HepG2 (cell line): Measurements from ENCODE around the gene MCM3. TPM values are rescaled to one million over a fixed set of nuclear protein-coding genes. Genes with fewer than 3 reads are reported as not detected.

Experiments
- ATAC-seq: fragments of 200-7000 bp; cut with Tn5 transposase; 3 replicates; pipeline ENCODE4 v1.9.1; 2020; ENCODE audit warnings: mild to moderate bottlenecking, moderate library complexity
- BruUV-seq: library from RNA; stranded (reverse); fragments of 400-500 nt; replicated peaks from 2 replicates; lab custom pipeline; 2021; lab: Mats Ljungman, UMichigan
- CTCF ChIA-PET: fragments of 300-600 bp; formaldehyde crosslinking; extraction: SDS; loops from one replicate; lab custom pipeline; 2021; ENCODE audit warnings: low total read pairs, inconsistent platforms, low intra/inter-chr PET ratio; lab: Yijun Ruan, JAX
- POLR2A ChIA-PET: fragments of 350-600 bp; sonication (Branson Sonifier 250); formaldehyde crosslinking; loops from one replicate; lab custom pipeline; 2020; ENCODE audit warnings: antibody characterized with exemption, inconsistent platforms; lab: Yijun Ruan, JAX
- DNase-seq: peaks from one replicate; pipeline ENCODE4 v3.0.0-alpha.2; 2015; ENCODE audit warnings: low spot score
- FAIRE-seq: peaks from 3 replicates; lab custom pipeline; 2011; peaks lifted over from hg19 to GRCh38; lab: Jason Lieb, UNC
- H2AFZ ChIP-seq: one replicate; pipeline ENCODE4 v1.6.1; 2011; ENCODE audit warnings: low read length, inconsistent platforms
- H3K27ac ChIP-seq: fragments of 300-600 bp; 3 replicates; pipeline ENCODE4 v1.8.0; 2011; ENCODE audit warnings: mixed run types, mild to moderate bottlenecking, mixed read lengths, low read length, inconsistent platforms; ENCODE audit not compliant: insufficient read depth; ENCODE audit errors: extremely low read length
- H3K27me3 ChIP-seq, 2 experiments: fragments of 200-600 bp in 1 of 2; 2 replicates in 1 of 2; 3 replicates in 1 of 2; pipeline versions ENCODE4 v1.6.0 to v1.8.0; 2011; ENCODE audit warnings: low read length in 2 of 2, mild to moderate bottlenecking in 2 of 2, moderate library complexity in 2 of 2, inconsistent platforms in 1 of 2; ENCODE audit not compliant: insufficient read depth in 2 of 2, control insufficient read depth in 1 of 2
- H3K36me3 ChIP-seq, 2 experiments: fragments of 200-600 bp in 1 of 2; replicated peaks in 1 of 2; 2 replicates in 1 of 2; 3 replicates in 1 of 2; pipeline versions ENCODE4 v1.5.1 to v1.8.0; 2011; ENCODE audit warnings: low read length in 2 of 2, inconsistent platforms in 1 of 2; ENCODE audit not compliant: insufficient read depth in 2 of 2, control insufficient read depth in 1 of 2
- H3K4me1 ChIP-seq: 2 replicates; pipeline ENCODE4 v1.5.1; 2012; ENCODE audit warnings: low read length, inconsistent platforms; ENCODE audit not compliant: insufficient read depth
- H3K4me2 ChIP-seq: 2 replicates; pipeline ENCODE4 v1.6.0; 2011; ENCODE audit warnings: low read depth, low read length, inconsistent platforms
- H3K4me3 ChIP-seq, 3 experiments: fragments of 200-600 bp in 1 of 3; sonication (generic), shearing (Covaris generic) in 1 of 3; replicated peaks in 1 of 3; 2 replicates each; pipeline ENCODE4 v1.5.1; 2011 to 2016; ENCODE audit warnings: low read length in 3 of 3, inconsistent platforms in 2 of 3, low read depth in 2 of 3, mild to moderate bottlenecking in 2 of 3, control low read depth in 1 of 3, mixed read lengths in 1 of 3; ENCODE audit not compliant: insufficient read depth in 1 of 3
- H3K79me2 ChIP-seq: one replicate; pipeline ENCODE4 v1.6.1; 2011; ENCODE audit warnings: low read length, inconsistent platforms; ENCODE audit not compliant: insufficient read depth
- H3K9ac ChIP-seq: 2 replicates; pipeline ENCODE4 v1.6.0; 2011; ENCODE audit warnings: mild to moderate bottlenecking, low read depth, low read length, inconsistent platforms; ENCODE audit not compliant: insufficient read depth
- H3K9me3 ChIP-seq: 2 replicates; pipeline ENCODE4 v1.5.1; 2012; ENCODE audit warnings: mild to moderate bottlenecking, low read length
- H4K20me1 ChIP-seq: 2 replicates; pipeline ENCODE4 v1.6.0; 2011; ENCODE audit warnings: inconsistent platforms, mild to moderate bottlenecking, low read length, moderate library complexity; ENCODE audit not compliant: insufficient read depth
- CAMTA2 ChIP-seq: sonication (generic); formaldehyde crosslinking; IDR thresholded peaks from 2 replicates; pipeline ENCODE4 v1.4.0; 2020; ENCODE audit warnings: mild to moderate bottlenecking, missing genetic modification reagents, borderline replicate concordance
- CBFB ChIP-seq: sonication (generic); formaldehyde crosslinking; IDR thresholded peaks from 2 replicates; pipeline ENCODE4 v1.4.0; 2020; ENCODE audit warnings: missing genetic modification reagents
- KLF15 ChIP-seq: sonication (generic); formaldehyde crosslinking; IDR thresholded peaks from 2 replicates; pipeline ENCODE4 v1.8.1; 2023; ENCODE audit warnings: borderline replicate concordance, mild to moderate bottlenecking, inconsistent platforms, missing genetic modification reagents, mixed read lengths
- LCORL ChIP-seq, 2 experiments: fragments of 450-650 bp in 1 of 2; sonication (generic) in 1 of 2; formaldehyde crosslinking in 1 of 2; IDR thresholded peaks; 2 replicates each; pipeline versions ENCODE4 v1.5.0 to v1.6.1; 2017 to 2020; ENCODE audit warnings: antibody characterized with exemption in 1 of 2, missing genetic modification reagents in 1 of 2
- MXD4 ChIP-seq: IDR thresholded peaks from 2 replicates; pipeline ENCODE4 v1.6.1; 2016; ENCODE audit warnings: mild to moderate bottlenecking, missing biosample characterization, missing genetic modification reagents
- NFE2L1 ChIP-seq: sonication (generic); formaldehyde crosslinking; IDR thresholded peaks from 2 replicates; pipeline ENCODE4 v1.4.0; 2020; ENCODE audit warnings: missing genetic modification reagents, mild to moderate bottlenecking, borderline replicate concordance
- NR2F2 ChIP-seq: IDR thresholded peaks from 2 replicates; pipeline ENCODE4 v1.6.1; 2012; ENCODE audit warnings: low read depth, inconsistent platforms, borderline replicate concordance
- RBAK ChIP-seq: sonication (generic); formaldehyde crosslinking; IDR thresholded peaks from 2 replicates; pipeline ENCODE4 v1.5.1; 2020; ENCODE audit warnings: mild to moderate bottlenecking, missing genetic modification reagents
- TEAD3 ChIP-seq: optimal IDR thresholded peaks from 2 replicates; pipeline ENCODE3; 2016; ENCODE audit warnings: borderline replicate concordance
- ZNF205 ChIP-seq: IDR thresholded peaks from 2 replicates; pipeline ENCODE4 v1.6.1; 2018; ENCODE audit warnings: missing biosample characterization, missing genetic modification reagents
- ZNF564 ChIP-seq: sonication (generic); formaldehyde crosslinking; IDR thresholded peaks from 2 replicates; pipeline ENCODE4 v1.8.1; 2023; ENCODE audit warnings: mild to moderate bottlenecking, missing genetic modification reagents
- ZZZ3 ChIP-seq: sonication (generic); formaldehyde crosslinking; IDR thresholded peaks from 2 replicates; pipeline ENCODE4 v1.4.0; 2020; ENCODE audit warnings: missing genetic modification reagents, mild to moderate bottlenecking, borderline replicate concordance
- in situ Hi-C: cut with HindIII; loops from 2 replicates; pipeline ENCODE4 v1.10.0; 2017; ENCODE audit warnings: low pct_unique_long_range_greater_than_20kb; ENCODE audit not compliant: extremely low pct_ligation_motif_present
- intact Hi-C: fragments of 100-400 bp; cut with micrococcal nuclease; formaldehyde crosslinking; loops from one replicate; pipeline ENCODE4 v1.10.0; 2022; ENCODE audit not compliant: unreplicated experiment
- polyA plus RNA-seq, 8 experiments: library from polyadenylated mRNA; depleted of rRNA in 3 of 8; stranded (reverse) in 7 of 8; unstranded in 1 of 8; fragments of >200 nt; fragmentation: Illumina TruSeq in 4 of 8; extraction: Trizol in 4 of 8; gene quantifications; 2 replicates each; pipeline versions ENCODE4 v1.2.1 to v1.2.3, GENCODE V29; 2011 to 2016; ENCODE audit warnings: low read depth in 4 of 8, missing spikeins in 1 of 8, mixed read lengths in 1 of 8; ENCODE audit not compliant: insufficient read depth in 1 of 8
- total RNA-seq, 5 experiments: library from RNA; depleted of rRNA; stranded (reverse); fragments of >200 nt; fragmentation: Illumina TruSeq; extraction: Trizol; gene quantifications; 2 replicates each; pipeline ENCODE4 v1.2.3, GENCODE V29; 2016; ENCODE audit warnings: low read depth in 1 of 5
- TF ChIP-seq, protein P1 (sequence below): IDR thresholded peaks from 2 replicates; pipeline ENCODE4 v1.4.0; 2020; ENCODE audit warnings: mild to moderate bottlenecking, missing genetic modification reagents
- TF ChIP-seq, protein P2 (sequence below): sonication (generic); formaldehyde crosslinking; IDR thresholded peaks from 2 replicates; pipeline ENCODE4 v1.8.0; 2022; ENCODE audit warnings: missing genetic modification reagents, low read depth, mild to moderate bottlenecking, borderline replicate concordance
- TF ChIP-seq, protein P3 (sequence below): sonication (generic); formaldehyde crosslinking; IDR thresholded peaks from 2 replicates; pipeline ENCODE4 v1.5.1; 2020; ENCODE audit warnings: mild to moderate bottlenecking, moderate library complexity, missing genetic modification reagents
- TF ChIP-seq, protein P4 (sequence below): sonication (generic); formaldehyde crosslinking; IDR thresholded peaks from 2 replicates; pipeline ENCODE4 v1.4.0; 2020; ENCODE audit warnings: mild to moderate bottlenecking, missing genetic modification reagents
- TF ChIP-seq, protein P5 (sequence below): conservative IDR thresholded peaks from 2 replicates; pipeline ENCODE4 v1.6.1; 2018; ENCODE audit warnings: missing genetic modification reagents

MCM3 gene
- total and polyA plus RNA-seq, 2 of the 13 experiments (the other 11 are each of a cell fraction or from before 2014, with no cell fraction given) = 164 to 288 TPM

DNA sequence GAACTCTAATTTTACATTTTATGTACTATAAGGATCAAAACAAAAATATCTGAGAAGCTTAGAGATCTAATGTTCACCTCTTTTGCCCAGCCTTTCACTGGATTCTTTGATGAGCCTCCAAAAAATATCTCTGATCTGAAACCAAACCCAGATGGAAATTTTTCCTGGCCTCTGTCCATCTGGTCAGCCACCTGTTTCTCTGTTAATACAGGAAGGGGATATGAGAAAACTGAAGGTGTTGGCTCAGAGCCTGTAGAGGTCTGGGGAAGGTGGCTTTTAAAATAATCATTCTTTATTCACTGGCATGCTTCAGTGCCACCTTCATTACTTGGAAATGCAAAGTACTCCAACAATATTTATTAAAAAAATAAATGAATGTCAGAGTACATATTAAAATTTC is 8.5 kb upstream of the MCM3 start:
- no peak overlapping the region for H2AFZ ChIP-seq
- no TSS peak for BruUV-seq
- no peak for ATAC-seq
- ChIA-PET CTCF (no interaction called here), POLR2A (interaction anchor here (0.6 to 1.5 kb wide), 3 partner anchors 8 to 33 kb away, joined by 3 to 4 read pairs (median 3); partner anchors contain the start of gene MCM3)
- H3K9me3 ChIP-seq = peaks cover 9% of the 10 kb centered on the region
- no peak overlapping the region for H3K27ac ChIP-seq
- no peak overlapping the region for H3K4me3 ChIP-seq
- no peaks in the 10 kb centered on the region for H3K27me3 ChIP-seq
- in situ Hi-C loops (no loop called here), intact Hi-C loops (no loop called here)
- no peak for FAIRE-seq
- DNase-seq = no peak
- no peak overlapping the region for H3K9ac ChIP-seq
- H3K79me2 ChIP-seq = no peaks in the 10 kb centered on the region
- H3K36me3 ChIP-seq = no peaks in the 10 kb centered on the region
- H3K4me2 ChIP-seq = no peak overlapping the region
- H4K20me1 ChIP-seq = no peaks in the 10 kb centered on the region
- 0 out of 2 replicates have a peak, but pooled peaks cover 4% of the 10 kb centered on the region for H3K4me1 ChIP-seq
- TF ChIP-seq TEAD3 = no peak
- no peak for TF ChIP-seq ZNF564
- TF ChIP-seq MXD4 = no peak
- no peak for TF ChIP-seq ZNF205 (CRISPR knock-in tag)
- TF ChIP-seq, protein P1, sequence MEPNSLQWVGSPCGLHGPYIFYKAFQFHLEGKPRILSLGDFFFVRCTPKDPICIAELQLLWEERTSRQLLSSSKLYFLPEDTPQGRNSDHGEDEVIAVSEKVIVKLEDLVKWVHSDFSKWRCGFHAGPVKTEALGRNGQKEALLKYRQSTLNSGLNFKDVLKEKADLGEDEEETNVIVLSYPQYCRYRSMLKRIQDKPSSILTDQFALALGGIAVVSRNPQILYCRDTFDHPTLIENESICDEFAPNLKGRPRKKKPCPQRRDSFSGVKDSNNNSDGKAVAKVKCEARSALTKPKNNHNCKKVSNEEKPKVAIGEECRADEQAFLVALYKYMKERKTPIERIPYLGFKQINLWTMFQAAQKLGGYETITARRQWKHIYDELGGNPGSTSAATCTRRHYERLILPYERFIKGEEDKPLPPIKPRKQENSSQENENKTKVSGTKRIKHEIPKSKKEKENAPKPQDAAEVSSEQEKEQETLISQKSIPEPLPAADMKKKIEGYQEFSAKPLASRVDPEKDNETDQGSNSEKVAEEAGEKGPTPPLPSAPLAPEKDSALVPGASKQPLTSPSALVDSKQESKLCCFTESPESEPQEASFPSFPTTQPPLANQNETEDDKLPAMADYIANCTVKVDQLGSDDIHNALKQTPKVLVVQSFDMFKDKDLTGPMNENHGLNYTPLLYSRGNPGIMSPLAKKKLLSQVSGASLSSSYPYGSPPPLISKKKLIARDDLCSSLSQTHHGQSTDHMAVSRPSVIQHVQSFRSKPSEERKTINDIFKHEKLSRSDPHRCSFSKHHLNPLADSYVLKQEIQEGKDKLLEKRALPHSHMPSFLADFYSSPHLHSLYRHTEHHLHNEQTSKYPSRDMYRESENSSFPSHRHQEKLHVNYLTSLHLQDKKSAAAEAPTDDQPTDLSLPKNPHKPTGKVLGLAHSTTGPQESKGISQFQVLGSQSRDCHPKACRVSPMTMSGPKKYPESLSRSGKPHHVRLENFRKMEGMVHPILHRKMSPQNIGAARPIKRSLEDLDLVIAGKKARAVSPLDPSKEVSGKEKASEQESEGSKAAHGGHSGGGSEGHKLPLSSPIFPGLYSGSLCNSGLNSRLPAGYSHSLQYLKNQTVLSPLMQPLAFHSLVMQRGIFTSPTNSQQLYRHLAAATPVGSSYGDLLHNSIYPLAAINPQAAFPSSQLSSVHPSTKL (CRISPR knock-in tag) = no peak
- TF ChIP-seq NFE2L1 (CRISPR knock-in tag) = no peak
- no peak for TF ChIP-seq CBFB (CRISPR knock-in tag)
- no peak for TF ChIP-seq LCORL (IDR thresholded peaks at IDR 0.05)
- TF ChIP-seq LCORL (CRISPR knock-in tag; IDR thresholded peaks at IDR 0.05) = no peak
- TF ChIP-seq CAMTA2 (CRISPR knock-in tag) = no peak
- TF ChIP-seq, protein P2, sequence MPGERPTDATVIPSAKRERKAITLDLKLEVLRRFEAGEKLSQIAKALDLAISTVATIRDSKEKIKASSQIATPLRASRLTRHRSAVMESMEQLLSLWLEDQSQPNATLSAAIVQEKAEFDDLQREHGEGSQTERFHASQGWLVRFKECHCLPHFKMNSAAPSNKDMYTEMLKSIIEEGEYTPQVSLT = no peak
- no peak for TF ChIP-seq KLF15
- TF ChIP-seq NR2F2 = no peak
- TF ChIP-seq, protein P3, sequence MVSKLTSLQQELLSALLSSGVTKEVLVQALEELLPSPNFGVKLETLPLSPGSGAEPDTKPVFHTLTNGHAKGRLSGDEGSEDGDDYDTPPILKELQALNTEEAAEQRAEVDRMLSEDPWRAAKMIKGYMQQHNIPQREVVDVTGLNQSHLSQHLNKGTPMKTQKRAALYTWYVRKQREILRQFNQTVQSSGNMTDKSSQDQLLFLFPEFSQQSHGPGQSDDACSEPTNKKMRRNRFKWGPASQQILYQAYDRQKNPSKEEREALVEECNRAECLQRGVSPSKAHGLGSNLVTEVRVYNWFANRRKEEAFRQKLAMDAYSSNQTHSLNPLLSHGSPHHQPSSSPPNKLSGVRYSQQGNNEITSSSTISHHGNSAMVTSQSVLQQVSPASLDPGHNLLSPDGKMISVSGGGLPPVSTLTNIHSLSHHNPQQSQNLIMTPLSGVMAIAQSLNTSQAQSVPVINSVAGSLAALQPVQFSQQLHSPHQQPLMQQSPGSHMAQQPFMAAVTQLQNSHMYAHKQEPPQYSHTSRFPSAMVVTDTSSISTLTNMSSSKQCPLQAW (CRISPR knock-in tag) = no peak
- TF ChIP-seq, protein P4, sequence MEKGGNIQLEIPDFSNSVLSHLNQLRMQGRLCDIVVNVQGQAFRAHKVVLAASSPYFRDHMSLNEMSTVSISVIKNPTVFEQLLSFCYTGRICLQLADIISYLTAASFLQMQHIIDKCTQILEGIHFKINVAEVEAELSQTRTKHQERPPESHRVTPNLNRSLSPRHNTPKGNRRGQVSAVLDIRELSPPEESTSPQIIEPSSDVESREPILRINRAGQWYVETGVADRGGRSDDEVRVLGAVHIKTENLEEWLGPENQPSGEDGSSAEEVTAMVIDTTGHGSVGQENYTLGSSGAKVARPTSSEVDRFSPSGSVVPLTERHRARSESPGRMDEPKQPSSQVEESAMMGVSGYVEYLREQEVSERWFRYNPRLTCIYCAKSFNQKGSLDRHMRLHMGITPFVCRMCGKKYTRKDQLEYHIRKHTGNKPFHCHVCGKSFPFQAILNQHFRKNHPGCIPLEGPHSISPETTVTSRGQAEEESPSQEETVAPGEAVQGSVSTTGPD (CRISPR knock-in tag) = no peak
- TF ChIP-seq, protein P5, sequence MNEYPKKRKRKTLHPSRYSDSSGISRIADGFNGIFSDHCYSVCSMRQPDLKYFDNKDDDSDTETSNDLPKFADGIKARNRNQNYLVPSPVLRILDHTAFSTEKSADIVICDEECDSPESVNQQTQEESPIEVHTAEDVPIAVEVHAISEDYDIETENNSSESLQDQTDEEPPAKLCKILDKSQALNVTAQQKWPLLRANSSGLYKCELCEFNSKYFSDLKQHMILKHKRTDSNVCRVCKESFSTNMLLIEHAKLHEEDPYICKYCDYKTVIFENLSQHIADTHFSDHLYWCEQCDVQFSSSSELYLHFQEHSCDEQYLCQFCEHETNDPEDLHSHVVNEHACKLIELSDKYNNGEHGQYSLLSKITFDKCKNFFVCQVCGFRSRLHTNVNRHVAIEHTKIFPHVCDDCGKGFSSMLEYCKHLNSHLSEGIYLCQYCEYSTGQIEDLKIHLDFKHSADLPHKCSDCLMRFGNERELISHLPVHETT (CRISPR knock-in tag) = no peak
- TF ChIP-seq ZZZ3 (CRISPR knock-in tag) = no peak
- no peak for TF ChIP-seq RBAK (CRISPR knock-in tag)
